ENCODE data around the gene CD48. TPM values are rescaled to one million over a fixed set of nuclear protein-coding genes. Genes with fewer than 3 reads are reported as not detected.

The CD48 gene
- total and polyA plus RNA-seq, 2 of the 4 experiments (the other 2 are of a cell fraction) = not detected

DNA sequence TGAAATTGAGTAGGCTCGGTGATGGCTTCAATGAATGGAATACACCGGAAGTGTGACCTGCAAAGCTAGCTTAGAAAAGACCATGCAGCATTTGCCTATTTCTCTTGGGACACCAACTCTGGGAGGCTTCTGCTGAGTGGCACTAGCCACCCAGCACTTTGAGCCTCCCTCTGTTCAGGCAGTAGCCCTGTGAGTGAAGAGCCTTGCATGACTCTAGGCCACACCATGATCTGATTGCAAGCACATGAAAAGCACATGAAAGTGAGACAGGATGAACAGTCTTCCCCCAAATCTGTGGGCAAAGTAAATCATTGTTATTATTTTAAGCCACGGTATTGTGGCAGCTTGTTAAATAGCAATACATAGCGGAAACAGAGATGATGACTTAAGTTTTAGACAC, 2.8 kb downstream of the CD48 start:
- H3K4me2 ChIP-seq (ENCODE audit: low read depth, low read length) = no peak overlapping the region
- intact Hi-C loops (cut with micrococcal nuclease) = no loop called here
- no peaks in the 10 kb centered on the region for H3K36me3 ChIP-seq (ENCODE audit: control insufficient read depth, insufficient read depth, low read length)
- H3K23ac ChIP-seq (ENCODE audit: low read depth, low read length) = no peak overlapping the region
- in situ Hi-C loops (cut with MboI; ENCODE audit: low sequenced_read_pairs) = no loop called here
- no peak overlapping the region for H2BK120ac ChIP-seq (ENCODE audit: low read depth, low read length)
- H3K9me3 ChIP-seq (ENCODE audit: control insufficient read depth, insufficient read depth, low read length) = no peaks in the 10 kb centered on the region
- H2BK20ac ChIP-seq (ENCODE audit: low read depth, low read length) = no peak overlapping the region
- H3K18ac ChIP-seq (ENCODE audit: low read depth, low read length) = no peak overlapping the region
- no peak overlapping the region for H4K8ac ChIP-seq (ENCODE audit: low read depth in 2 of 2, low read length in 2 of 2)
- no peaks in the 10 kb centered on the region for H3K79me1 ChIP-seq (ENCODE audit: low read depth in 1 of 2, low read length in 2 of 2)
- POLR2A ChIA-PET (ENCODE audit: unreplicated experiment) = no interaction called here
- no peak overlapping the region for H3K27ac ChIP-seq (ENCODE audit: insufficient read depth, low read length)
- H3K9me1 ChIP-seq (ENCODE audit: insufficient read depth, low read length) = no peaks in the 10 kb centered on the region
- no peak overlapping the region for H3K9ac ChIP-seq (ENCODE audit: low read depth, low read length)
- no peak overlapping the region for H2AK5ac ChIP-seq (ENCODE audit: low read depth, low read length)
- H4K5ac ChIP-seq (ENCODE audit: low read depth, low read length) = no peak overlapping the region
- no TSS peak for BruUV-seq (replicated peaks)
- WGBS, 2 experiments (ENCODE audit: extremely low coverage in 2 of 2, insufficient read length in 1 of 2) = 100% methylated on average over 1 of the region's 4 CpGs; no CpG with 5 or more reads in 1 of the 2 experiments
- H3K4me1 ChIP-seq (ENCODE audit: control insufficient read depth, insufficient read depth, low read length) = no peaks in the 10 kb centered on the region
- no peak overlapping the region for H3K4ac ChIP-seq (ENCODE audit: low read depth, low read length)
- H2BK15ac ChIP-seq (ENCODE audit: low read depth, low read length) = no peak overlapping the region
- no peak overlapping the region for H4K91ac ChIP-seq (ENCODE audit: insufficient read depth, low read depth, low read length)
- H3K56ac ChIP-seq (ENCODE audit: extremely low read depth, insufficient read depth, low read length) = no peak overlapping the region
- no peak overlapping the region for H3K4me3 ChIP-seq (ENCODE audit: insufficient read depth, low read depth, low read length)
- no peaks in the 10 kb centered on the region for H3K27me3 ChIP-seq (ENCODE audit: control insufficient read depth, insufficient read depth, low read length)
- H2AFZ ChIP-seq (replicated peaks; ENCODE audit: low read length, poor library complexity) = no peak overlapping the region
- DNase-seq = no peak
- CTCF ChIA-PET = no interaction called here
- no peak for ATAC-seq (ENCODE audit: low read depth)
- no peak overlapping the region for H2BK5ac ChIP-seq (ENCODE audit: low read depth, low read length, poor library complexity, severe bottlenecking)
- no peak for TF ChIP-seq FOS (IDR thresholded peaks at IDR 0.05; ENCODE audit: low read depth, low read length)
- no peaks in the 10 kb centered on the region for H4K20me1 ChIP-seq (ENCODE audit: insufficient read depth, low read length)
- H3K14ac ChIP-seq (replicated peaks; ENCODE audit: low read depth, low read length) = no peak overlapping the region
- dilution Hi-C loops (cut with HindIII; ENCODE audit: low sequenced_read_pairs, unreplicated experiment) = no loop called here
- no peak overlapping the region for H2AK9ac ChIP-seq (replicated peaks; ENCODE audit: low read depth, low read length, poor library complexity)
